ENCODE measurements around the gene CEBPZOS. TPM values are rescaled to one million over a fixed set of nuclear protein-coding genes. Genes with fewer than 3 reads are reported as not detected.

The CEBPZOS gene
- total and polyA plus RNA-seq, 10 of the 15 experiments (the other 5 are each of a cell fraction or from before 2014, with no cell fraction given) = 22.9 to 50.8 (median 39.1) TPM

GRCh38 chr2:37167636-37168180 lies 28.6 kb upstream of the CEBPZOS start:
- no peak for FAIRE-seq
- TF ChIP-seq PAX8 (IDR thresholded peaks at IDR 0.05) (no peak), E2F8 (IDR thresholded peaks at IDR 0.05; ENCODE audit: low read depth, partially characterized antibody) (no peak), SKIL (IDR thresholded peaks at IDR 0.05; ENCODE audit: low read depth, poor library complexity, severe bottlenecking) (no peak), SREBF1 (IDR thresholded peaks at IDR 0.05; ENCODE audit: low read length) (no peak), IRF4 (IDR thresholded peaks at IDR 0.05; ENCODE audit: low read depth, low read length) (no peak), CHD1 (IDR thresholded peaks at IDR 0.05; ENCODE audit: low read depth, low read length) (no peak), IRF5 (IDR thresholded peaks at IDR 0.05; ENCODE audit: borderline replicate concordance) (no peak), IKZF2 (IDR thresholded peaks at IDR 0.05) (no peak)
- TF ChIP-seq, protein P1, sequence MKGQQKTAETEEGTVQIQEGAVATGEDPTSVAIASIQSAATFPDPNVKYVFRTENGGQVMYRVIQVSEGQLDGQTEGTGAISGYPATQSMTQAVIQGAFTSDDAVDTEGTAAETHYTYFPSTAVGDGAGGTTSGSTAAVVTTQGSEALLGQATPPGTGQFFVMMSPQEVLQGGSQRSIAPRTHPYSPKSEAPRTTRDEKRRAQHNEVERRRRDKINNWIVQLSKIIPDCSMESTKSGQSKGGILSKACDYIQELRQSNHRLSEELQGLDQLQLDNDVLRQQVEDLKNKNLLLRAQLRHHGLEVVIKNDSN (IDR thresholded peaks at IDR 0.05; ENCODE audit: borderline replicate concordance, extremely low read length, insufficient read depth, low read depth, low read length) = no peak
- TF ChIP-seq, protein P2, sequence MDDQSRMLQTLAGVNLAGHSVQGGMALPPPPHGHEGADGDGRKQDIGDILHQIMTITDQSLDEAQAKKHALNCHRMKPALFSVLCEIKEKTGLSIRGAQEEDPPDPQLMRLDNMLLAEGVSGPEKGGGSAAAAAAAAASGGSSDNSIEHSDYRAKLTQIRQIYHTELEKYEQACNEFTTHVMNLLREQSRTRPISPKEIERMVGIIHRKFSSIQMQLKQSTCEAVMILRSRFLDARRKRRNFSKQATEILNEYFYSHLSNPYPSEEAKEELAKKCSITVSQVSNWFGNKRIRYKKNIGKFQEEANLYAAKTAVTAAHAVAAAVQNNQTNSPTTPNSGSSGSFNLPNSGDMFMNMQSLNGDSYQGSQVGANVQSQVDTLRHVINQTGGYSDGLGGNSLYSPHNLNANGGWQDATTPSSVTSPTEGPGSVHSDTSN (IDR thresholded peaks at IDR 0.05; ENCODE audit: insufficient replicate concordance, low read depth, low read length) = no peak
- TF ChIP-seq, protein P3, sequence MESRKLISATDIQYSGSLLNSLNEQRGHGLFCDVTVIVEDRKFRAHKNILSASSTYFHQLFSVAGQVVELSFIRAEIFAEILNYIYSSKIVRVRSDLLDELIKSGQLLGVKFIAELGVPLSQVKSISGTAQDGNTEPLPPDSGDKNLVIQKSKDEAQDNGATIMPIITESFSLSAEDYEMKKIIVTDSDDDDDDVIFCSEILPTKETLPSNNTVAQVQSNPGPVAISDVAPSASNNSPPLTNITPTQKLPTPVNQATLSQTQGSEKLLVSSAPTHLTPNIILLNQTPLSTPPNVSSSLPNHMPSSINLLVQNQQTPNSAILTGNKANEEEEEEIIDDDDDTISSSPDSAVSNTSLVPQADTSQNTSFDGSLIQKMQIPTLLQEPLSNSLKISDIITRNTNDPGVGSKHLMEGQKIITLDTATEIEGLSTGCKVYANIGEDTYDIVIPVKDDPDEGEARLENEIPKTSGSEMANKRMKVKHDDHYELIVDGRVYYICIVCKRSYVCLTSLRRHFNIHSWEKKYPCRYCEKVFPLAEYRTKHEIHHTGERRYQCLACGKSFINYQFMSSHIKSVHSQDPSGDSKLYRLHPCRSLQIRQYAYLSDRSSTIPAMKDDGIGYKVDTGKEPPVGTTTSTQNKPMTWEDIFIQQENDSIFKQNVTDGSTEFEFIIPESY (IDR thresholded peaks at IDR 0.05) = no peak

More at GRCh38 chr2:37167636-37168180, 28.6 kb upstream of the CEBPZOS start:
- WGBS (ENCODE audit: insufficient coverage, insufficient replicate concordance, low lambda C conversion rate, missing lambda C conversion rate) = 95% methylated on average over 3 of the region's 3 CpGs
- Histone ChIP-seq H3K9ac (ENCODE audit: control insufficient read depth, insufficient read depth, low read length) (no peak overlapping the region), H3K4me2 (ENCODE audit: control insufficient read depth, insufficient read depth) (no peak overlapping the region), H3K36me3 (ENCODE audit: control insufficient read depth in 2 of 2, insufficient read depth in 2 of 2, low read length in 1 of 2) (no peaks in the 10 kb centered on the region), H3K79me2 (ENCODE audit: control insufficient read depth, insufficient read depth, low read length) (no peaks in the 10 kb centered on the region), H3K4me3 (no peak overlapping the region), H3K9me3 (replicated peaks; ENCODE audit: control insufficient read depth, insufficient read depth, low read length) (no peaks in the 10 kb centered on the region; the same call in 1 of the 3 replicates), H3K27me3 (replicated peaks in 1 of 2; ENCODE audit: control insufficient read depth in 2 of 2, insufficient read depth in 2 of 2, low read length in 1 of 2) (no peaks in the 10 kb centered on the region), H3K27ac (ENCODE audit: control insufficient read depth, insufficient read depth) (no peak overlapping the region), H3K4me1 (ENCODE audit: control insufficient read depth, insufficient read depth, low read length) (no peaks in the 10 kb centered on the region), H4K20me1 (ENCODE audit: control insufficient read depth, insufficient read depth) (no peaks in the 10 kb centered on the region), H2AFZ (ENCODE audit: control insufficient read depth, low read depth, low read length) (no peak overlapping the region)
- ChIA-PET SMC1A (ENCODE audit: uncharacterized antibody, unreplicated experiment) (interaction anchor here (0.8 to 2.2 kb wide), 6 partner anchors 90 to 238 kb away, joined by 3 to 10 read pairs (median 4); no protein-coding TSS in a partner anchor), POLR2A (no interaction called here), RAD21 (ENCODE audit: unreplicated experiment) (no interaction called here), CTCF (interaction anchor here (0.6 to 3.4 kb wide), 15 partner anchors 8 to 710 kb away, joined by 3 to 23 read pairs (median 4); partner anchors contain the start of gene EIF2AK2)
- in situ Hi-C loops (cut with MboI) (no loop called here), intact Hi-C loops (cut with micrococcal nuclease; ENCODE audit: unreplicated experiment) (loop anchor here (1.0 to 10.0 kb wide), 4 partner anchors 115 to 710 kb away; no protein-coding TSS in a partner anchor)
- DNase-seq (ENCODE audit: low read depth, low spot score) (no peak), ATAC-seq (no peak)
- BruUV-seq (replicated peaks) = no TSS peak
